ENCODE results near the gene SLIT3. TPM values are rescaled to one million over a fixed set of nuclear protein-coding genes. Genes with fewer than 3 reads are reported as not detected.

The SLIT3 gene
- total RNA-seq, 1 donor from 2014 or later = 52.8 TPM

- no peak for TF ChIP-seq CTCF (IDR thresholded peaks at IDR 0.05)
- no peak for TF ChIP-seq POLR2A (IDR thresholded peaks at IDR 0.05)
- peak in 1 of 2 donors; percentile 12 for TF ChIP-seq POLR2AphosphoS5 (IDR thresholded peaks at IDR 0.05; ENCODE audit: insufficient read depth in 1 of 2, low read depth in 1 of 2)
- intact Hi-C loops (cut with DNase I) = loop anchor here (5.0 kb wide), 1 partner anchor 1461 kb away; no protein-coding TSS in a partner anchor
- no peak for DNase-seq (ENCODE audit: extremely low spot score in 2 of 2)
- no peaks in the 10 kb centered on the region for H3K9me3 ChIP-seq
- no peaks in the 10 kb centered on the region for H3K36me3 ChIP-seq
- H3K27ac ChIP-seq = no peak overlapping the region
- H3K4me3 ChIP-seq = no peak overlapping the region
- no peaks in the 10 kb centered on the region for H3K27me3 ChIP-seq
- no peaks in the 10 kb centered on the region for H3K4me1 ChIP-seq
Observed at GRCh38 chr5:168931638-168932345, 369.1 kb downstream of the SLIT3 start.

DNA sequence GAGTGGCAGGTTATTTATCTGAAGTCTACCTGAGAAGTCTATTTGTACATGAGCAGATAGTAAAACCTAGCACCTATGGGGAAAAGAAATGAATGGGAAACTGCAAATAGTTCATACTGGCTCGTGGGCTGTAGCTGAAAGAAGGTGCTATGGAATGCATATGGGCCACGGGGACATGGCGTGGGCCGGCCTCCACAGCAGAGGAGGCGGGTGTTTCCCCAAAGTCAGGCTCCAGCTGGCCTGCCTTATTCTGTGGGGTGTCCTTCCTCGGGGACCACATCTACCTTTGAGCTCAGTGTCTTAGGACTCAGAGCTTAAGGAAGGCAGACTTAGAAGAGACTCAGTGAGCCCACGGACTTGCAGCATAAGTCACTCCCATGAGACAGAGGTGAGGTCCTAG lies 371.3 kb downstream of the SLIT3 start:
- Histone ChIP-seq H3K4me1 (no peaks in the 10 kb centered on the region), H3K27ac (no peak overlapping the region), H3K27me3 (no peaks in the 10 kb centered on the region), H3K36me3 (no peaks in the 10 kb centered on the region), H3K9me3 (no peaks in the 10 kb centered on the region), H3K4me3 (no peak overlapping the region)
- intact Hi-C loops (cut with DNase I) = loop anchor here (5.0 kb wide), 1 partner anchor 1463 kb away; no protein-coding TSS in a partner anchor
- TF ChIP-seq POLR2A (IDR thresholded peaks at IDR 0.05) (no peak), CTCF (IDR thresholded peaks at IDR 0.05) (no peak), POLR2AphosphoS5 (IDR thresholded peaks at IDR 0.05; ENCODE audit: insufficient read depth in 1 of 2, low read depth in 1 of 2) (no peak)
- DNase-seq (ENCODE audit: extremely low spot score in 2 of 2) = no peak

DNA sequence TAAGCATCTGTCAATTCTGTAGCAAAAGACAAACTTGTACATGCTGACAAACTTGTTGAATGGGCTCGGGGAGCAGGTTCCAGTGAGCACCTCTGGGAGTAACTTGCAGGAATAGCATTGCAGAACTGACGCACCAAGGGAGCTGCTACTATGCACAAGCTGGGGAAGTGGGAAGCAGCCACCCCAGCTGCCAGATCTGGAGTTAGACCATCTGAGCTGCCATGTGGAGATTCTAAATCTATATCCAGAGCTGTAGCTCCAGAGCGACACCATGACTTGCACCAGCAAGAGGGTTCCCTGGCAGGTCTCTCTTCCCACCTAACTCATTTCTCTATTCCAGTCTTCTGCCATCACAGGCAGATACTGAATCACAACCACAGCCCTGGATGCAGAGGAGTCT lies 375.8 kb downstream of the SLIT3 start:
- Histone ChIP-seq H3K4me3 (no peak overlapping the region), H3K27me3 (no peaks in the 10 kb centered on the region), H3K36me3 (no peaks in the 10 kb centered on the region), H3K27ac (no peak overlapping the region), H3K4me1 (no peaks in the 10 kb centered on the region), H3K9me3 (no peaks in the 10 kb centered on the region)
- intact Hi-C loops (cut with DNase I) = no loop called here
- TF ChIP-seq POLR2A (IDR thresholded peaks at IDR 0.05) = no peak
- TF ChIP-seq POLR2AphosphoS5 (IDR thresholded peaks at IDR 0.05; ENCODE audit: insufficient read depth in 1 of 2, low read depth in 1 of 2) = no peak
- no peak for TF ChIP-seq CTCF (IDR thresholded peaks at IDR 0.05)
- DNase-seq (ENCODE audit: extremely low spot score in 2 of 2) = no peak

DNA sequence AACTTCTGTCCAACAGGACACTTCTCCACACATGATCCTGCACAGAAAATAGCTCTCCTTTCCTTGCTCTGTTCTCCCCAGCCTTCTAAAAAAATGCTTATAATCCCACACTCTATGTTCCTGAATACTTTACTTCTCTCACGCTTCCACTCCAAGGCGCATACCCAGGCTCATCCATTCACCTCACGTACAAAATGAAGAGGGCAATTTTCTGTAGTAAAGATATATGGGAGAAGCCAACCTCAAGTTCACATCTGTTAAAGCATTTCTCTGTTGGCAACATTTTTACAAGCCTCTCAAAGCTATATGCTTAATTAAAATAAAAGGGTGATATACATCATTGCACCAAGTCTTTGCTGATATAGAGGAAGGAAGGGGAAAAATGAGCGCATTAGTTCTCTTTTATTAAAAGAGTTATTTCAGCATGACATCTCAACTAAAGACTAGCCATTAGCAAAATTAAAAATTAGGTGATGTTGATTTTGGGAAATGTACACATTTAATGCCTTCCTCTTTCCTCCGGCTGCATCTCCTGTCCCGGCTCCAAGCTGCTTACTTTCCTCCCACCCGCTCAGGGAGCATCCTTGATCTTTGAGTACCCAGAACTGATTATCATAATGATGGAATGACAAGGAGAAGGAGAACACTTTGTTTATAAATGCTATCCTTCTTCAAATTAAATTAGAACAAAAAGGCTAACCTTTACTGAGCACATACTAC lies 379.6 kb downstream of the SLIT3 start:
- intact Hi-C loops (cut with DNase I) = no loop called here
- Histone ChIP-seq H3K27me3 (no peaks in the 10 kb centered on the region), H3K36me3 (no peaks in the 10 kb centered on the region), H3K9me3 (no peaks in the 10 kb centered on the region), H3K4me1 (peaks cover 14% of the 10 kb centered on the region), H3K27ac (no peak overlapping the region), H3K4me3 (no peak overlapping the region)
- DNase-seq (ENCODE audit: extremely low spot score in 2 of 2) = no peak
- no peak for TF ChIP-seq POLR2A (IDR thresholded peaks at IDR 0.05)
- no peak for TF ChIP-seq CTCF (IDR thresholded peaks at IDR 0.05)
- TF ChIP-seq POLR2AphosphoS5 (IDR thresholded peaks at IDR 0.05; ENCODE audit: insufficient read depth in 1 of 2, low read depth in 1 of 2) = no peak
